Measurements from ENCODE around the gene C1orf159.
"Not testable (repeated sequence)": the region's sequence is repeated elsewhere in the genome, so short reads cannot be mapped to it uniquely, and the experiment has no call there.

The C1orf159 gene

GRCh38 chr1:1063945-1064831 lies 51.7 kb downstream of the C1orf159 start:
- DNase-seq = peak; percentile 74 to 86

- no peak for DNase-seq
Measured at GRCh38 chr1:1063261-1063944, 52.5 kb downstream of the C1orf159 start.

DNA sequence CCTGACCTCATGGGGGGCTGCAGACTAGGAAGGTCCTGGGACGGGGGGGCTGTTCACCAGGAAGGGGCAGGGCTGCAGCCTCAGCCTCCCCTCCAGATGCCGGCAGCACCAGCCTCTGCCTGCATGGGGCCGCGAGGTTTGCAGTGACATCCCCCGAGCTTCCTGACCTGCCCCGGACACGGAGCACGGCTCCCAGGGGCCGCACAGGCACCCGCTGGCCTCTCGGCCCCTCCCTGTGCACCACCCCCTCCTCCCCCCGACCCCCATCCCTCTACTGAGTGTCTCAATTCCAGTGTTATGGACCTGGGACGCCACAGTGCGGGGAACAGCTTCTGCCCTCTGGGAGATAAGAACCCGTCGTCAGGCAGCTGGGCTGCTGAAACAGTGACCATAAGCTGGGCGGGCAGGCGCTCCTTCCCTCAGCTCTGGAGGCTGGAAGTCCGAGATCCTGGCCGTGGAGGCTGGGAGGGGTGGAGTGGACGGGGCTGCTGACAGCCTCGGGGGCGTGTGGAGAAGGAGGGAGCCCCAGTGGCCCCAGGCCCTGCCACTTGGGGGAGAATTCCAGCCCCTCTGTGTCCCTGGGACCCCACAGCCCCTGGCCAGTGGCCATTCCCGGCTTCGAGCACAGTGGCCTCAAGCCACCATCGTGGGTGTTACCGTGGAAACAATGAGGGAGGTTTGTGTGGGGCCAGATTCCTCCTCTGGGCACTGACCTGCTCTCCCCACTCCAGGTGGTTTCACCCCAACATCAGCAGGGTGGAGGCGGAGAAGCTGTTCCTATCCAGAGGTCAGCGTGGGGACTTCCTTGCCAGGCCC lies 53.3 kb downstream of the C1orf159 start:
- no peak for DNase-seq

DNA sequence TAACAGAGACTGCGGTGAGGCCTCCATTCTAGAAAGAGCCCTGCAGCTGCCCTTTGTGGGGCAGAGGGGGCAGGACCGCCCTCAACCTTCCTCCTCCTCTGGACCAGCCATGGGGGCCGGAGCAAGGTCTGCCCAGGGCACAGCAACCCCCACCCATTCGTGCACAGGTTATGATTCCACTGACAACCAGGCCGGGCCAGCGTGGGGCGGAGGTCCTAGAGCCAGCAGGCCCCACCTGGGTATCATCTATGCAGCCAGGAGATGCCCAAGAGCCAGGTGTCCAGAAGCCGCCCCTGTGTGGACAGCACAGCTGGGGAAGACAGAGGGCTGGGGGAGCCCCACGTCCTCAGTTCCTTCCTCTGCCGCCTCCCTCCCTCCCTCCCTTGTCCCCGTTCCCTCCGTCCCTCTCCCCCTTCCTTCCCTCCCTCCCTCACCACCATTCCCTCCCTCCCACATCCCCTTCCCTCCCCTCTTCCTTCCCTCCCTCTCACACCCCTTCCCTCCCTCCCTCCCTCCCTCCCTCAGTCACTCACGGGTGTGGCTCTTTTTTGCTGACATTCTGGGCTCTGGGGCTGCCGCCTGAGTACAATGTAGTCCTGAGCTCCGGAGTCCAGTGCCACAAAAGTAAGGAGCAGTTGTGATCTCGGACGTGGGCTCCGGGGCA lies 54.1 kb downstream of the C1orf159 start:
- DNase-seq = no peak

DNA sequence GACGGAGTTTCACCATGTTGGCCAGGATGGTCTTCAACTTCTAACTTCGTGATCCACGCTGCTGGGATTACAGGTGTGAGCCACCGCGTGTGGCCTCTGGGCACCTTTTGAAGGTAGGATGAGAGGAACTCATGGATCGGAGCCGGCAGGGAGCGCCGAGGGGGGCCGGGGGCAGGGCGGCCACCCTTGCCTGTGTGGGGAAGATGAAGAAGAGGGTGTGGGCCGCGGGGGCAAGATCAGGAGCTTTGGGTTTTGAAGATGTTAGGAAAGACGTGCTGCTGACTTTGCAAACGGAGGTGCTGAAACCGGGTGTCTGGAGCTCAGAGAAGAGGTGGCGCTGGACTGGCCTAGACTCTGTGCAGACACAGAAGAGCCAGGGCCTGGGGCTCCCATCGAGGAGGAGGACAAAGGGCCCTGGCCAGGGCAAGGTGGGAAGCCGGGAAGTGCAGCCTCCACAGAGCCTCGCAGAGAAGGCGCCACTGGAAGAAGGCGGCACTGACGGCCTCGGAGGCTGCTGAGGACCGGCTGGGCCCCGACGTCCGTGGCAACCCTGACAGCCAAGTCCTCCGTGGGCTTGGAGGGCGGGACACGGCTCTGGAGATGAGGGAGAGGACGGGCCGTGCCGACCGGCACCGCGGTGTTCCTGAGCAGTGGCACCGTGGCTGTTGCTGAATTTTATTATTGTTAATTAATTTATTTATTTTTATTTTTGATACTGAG lies 55.4 kb downstream of the C1orf159 start:
- no peak for DNase-seq

DNA sequence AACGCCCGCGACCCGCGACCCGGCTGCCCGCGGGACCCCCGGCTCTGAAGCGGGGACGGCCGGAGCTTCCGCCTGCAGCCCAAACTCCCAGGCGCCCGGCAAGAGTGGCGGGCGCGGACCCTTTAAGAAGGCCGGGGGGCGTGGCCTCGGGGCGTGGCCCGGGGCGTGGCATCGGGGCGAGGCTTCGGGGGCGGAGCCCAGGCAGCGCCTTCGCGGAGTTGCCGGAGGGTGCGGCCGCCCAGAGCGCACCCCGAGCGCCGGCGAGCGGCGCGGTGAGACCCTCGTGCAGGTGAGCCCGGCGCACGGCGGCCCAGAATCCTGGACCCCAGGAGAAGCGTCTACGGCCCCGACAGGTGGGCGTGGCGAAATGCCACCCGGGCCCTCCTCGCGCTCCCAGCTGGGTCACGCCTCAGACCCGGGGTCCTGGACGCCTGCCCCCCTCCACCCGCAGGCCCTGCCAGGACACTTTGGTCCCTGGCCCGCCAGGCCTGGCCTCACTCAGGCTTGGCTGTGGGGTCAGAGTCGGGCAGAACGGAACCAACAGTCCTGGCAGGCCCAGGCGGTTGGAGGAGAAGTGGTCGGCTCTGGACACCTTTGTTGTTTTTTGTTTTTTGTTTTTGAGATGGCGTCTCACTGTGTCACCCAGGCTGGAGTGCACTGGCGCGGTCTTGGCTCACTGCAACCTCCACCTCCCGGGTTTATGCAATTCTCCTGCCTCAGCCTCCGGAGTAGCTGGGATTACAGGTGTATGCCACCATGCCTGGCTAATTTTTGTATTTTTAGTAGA lies 56.2 kb downstream of the C1orf159 start:
- peak; percentile 89 to 91 for DNase-seq

DNA sequence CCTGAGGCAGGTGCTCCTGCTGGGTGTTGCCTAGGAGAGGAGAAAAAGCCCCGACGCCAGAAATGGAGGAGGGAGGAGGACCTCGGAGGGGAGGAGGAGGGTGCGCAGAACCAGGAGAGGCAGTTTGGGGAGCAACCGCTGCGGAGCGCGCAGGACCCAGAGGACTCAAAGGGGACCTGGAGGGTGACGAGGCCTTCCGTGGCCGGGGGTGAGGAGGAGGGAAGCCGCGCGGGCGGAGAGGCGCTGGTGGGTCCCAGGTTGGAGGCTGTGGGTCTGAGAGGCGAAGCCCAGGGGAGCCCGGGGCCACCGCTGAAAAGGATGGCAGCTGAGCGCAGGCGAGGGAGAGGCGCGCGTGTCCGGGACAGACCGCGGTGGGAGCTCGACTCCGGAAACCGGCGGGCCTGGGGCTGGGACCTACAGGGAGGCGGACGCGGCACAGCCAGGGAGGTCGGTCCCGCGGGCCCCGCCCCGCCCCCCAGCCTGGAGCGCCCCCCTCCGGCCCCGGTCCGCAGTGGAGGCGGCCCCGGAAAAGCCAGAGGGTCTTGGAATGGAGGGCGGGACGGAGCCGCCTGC lies 56.9 kb downstream of the C1orf159 start:
- DNase-seq = no peak

DNA sequence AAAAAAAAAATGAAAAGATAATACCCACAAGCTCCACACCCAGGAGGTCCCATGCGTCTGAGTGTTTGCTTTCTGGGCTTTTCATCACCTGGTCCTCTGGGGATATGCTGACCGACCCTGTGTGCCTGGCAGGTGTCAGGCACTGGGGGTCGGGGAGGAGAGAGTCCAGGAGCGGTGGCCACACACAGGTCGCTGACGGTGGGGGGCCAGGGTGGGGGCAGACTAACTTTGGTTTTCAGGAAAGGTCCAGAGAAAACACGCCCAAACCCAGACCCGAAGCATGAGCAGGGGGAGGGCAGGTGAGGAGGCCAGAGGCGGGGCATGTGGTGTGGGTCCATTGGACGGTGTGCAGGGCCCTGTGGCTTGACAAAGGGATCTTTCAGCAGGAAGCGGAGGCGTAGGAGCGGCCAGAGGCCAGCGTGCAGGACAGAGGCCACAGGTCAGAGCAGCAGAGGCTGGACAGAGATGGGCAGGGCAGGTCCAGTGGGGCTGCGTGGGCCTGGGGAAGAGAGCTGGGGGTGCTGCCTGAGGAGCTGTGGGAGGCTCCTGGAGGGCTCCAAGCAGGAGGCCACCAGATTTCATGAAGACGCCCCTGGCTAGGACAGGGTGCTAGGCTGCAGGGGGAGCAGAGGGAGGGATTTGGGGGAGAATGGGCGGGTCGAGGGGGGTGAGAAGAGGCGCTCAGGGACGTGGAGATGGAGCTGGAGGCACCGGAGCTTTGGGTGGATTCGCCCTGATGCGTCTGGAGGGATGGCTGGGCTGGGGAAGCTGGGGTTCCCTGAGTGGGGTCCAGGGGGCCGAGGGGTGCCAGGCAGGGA lies 57.6 kb downstream of the C1orf159 start:
- no peak for DNase-seq

GRCh38 chr1:1057769-1058087 lies 58.2 kb downstream of the C1orf159 start:
- not testable (repeated sequence) for DNase-seq

- no peak for DNase-seq
Measured at GRCh38 chr1:1055841-1056736, 59.8 kb downstream of the C1orf159 start.

DNA sequence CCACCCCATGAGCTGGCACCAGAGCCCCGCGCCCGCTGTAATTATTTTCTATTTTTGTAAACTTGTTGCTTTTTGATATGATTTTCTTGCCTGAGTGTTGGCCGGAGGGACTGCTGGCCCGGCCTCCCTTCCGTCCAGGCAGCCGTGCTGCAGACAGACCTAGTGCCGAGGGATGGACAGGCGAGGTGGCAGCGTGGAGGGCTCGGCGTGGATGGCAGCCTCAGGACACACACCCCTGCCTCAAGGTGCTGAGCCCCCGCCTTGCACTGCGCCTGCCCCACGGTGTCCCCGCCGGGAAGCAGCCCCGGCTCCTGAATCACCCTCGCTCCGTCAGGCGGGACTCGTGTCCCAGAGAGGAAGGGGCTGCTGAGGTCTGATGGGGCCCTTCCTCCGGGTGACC lies 60.9 kb downstream of the C1orf159 start:
- no peak for DNase-seq

DNA sequence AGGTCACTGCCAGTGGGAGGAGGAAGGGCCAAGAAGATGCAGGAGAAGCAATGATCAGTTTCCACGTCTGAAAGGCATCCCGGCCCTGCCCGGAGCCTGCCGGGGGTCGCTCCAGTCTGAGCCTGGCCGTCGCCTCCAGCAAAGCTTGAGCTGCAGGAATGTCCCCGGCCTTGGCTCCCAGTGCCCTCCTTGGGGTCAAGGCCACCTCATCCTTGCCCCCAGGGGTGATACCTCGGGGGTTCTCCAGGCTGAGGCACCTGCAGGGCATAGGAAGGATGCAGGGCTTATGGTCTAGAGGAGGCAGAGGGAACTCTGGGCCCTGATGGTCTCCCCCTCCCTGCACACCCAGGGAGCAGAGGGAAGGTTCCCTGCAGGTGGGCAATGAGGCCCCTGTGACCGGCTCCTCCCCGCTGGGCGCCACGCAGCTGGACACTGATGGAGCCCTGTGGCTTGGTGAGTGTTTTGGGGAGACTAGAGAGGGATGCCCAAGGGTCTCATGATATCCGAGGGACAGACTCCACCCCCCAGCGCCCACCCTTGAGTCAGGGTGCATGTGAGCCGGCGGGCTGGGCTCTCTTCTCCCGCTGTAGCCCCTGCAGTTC lies 61.7 kb downstream of the C1orf159 start:
- no peak for DNase-seq

- no peak for DNase-seq
Measured at GRCh38 chr1:1053682-1054081, 62.2 kb downstream of the C1orf159 start.

DNA sequence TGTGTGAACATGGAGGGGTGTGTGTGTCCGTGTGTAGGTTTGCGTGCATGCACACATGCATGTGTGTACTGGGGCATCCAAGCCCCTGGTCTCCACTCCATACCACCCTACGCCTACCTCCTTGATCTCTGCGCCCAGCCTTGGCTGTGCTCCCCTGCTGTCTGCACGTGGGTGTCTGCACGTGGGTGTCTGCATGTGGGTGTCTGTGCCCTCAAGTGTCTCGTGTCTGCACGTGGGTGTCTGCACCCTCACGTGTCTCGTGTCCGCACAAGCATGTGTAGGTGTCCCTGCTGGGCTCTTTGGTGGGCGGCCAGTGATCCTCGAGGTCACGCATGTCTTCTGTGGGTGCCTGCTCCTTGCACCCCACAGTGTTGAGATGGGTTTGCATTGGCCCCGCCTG lies 62.9 kb downstream of the C1orf159 start:
- no peak for DNase-seq

DNA sequence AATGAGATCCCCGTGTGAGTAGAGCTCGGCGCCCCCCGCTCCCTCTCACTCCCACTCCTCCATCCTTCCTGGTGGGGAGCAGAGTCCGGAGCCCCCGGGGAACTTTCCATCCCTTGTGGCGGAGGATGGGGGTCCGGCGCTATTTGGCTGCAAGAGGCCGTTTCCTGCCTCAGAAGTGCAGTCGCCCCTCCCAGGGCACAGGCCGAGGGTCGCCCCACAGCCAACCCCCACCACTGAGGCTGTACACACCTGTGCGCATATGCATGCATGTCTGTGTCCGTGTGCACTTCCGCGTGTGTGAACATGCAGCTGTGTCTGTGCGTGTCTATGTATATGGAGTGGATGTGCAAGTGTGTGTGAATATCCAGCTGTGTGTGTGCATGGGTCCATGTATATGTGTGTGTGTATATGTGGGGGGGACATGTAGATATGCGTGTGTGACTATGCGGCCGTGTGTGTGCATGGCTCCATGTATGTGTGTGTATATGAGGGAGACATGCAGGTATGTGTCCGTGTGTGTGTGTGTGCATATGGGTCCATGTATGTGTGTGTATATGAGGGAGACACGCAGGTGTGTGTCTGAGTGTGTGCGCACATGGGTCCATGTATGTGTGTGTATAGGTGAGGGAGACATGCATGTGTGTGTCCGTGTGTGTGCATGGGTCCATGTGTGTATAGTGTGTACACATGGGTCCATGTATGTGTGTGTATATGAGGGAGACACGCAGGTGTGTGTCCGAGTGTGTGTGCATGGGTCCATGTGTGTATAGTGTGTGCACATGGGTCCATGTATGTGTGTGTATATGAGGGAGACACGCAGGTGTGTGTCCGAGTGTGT lies 63.7 kb downstream of the C1orf159 start:
- DNase-seq = no peak

DNA sequence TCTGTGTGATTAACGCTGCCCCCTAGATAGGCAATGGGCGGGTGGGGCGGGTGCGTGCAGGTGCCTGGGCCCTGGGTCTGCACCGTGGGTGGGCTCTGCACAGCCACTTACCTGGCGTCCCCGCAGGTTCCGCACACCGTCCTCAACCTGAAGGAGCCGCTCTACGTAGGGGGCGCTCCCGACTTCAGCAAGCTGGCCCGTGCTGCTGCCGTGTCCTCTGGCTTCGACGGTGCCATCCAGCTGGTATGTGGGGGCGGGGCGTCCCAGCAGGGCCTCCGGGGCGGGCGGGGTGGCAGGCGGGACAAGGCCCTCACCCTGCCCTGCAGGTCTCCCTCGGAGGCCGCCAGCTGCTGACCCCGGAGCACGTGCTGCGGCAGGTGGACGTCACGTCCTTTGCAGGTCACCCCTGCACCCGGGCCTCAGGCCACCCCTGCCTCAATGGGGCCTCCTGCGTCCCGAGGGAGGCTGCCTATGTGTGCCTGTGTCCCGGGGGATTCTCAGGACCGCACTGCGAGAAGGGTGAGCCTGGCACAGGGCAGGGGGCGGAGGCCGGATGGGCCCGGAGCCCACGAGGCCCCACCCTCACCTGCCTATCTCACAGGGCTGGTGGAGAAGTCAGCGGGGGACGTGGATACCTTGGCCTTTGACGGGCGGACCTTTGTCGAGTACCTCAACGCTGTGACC lies 64.6 kb downstream of the C1orf159 start:
- no peak for DNase-seq

- no peak for DNase-seq
Measured at GRCh38 chr1:1050577-1051052, 65.3 kb downstream of the C1orf159 start.

All from CD4-positive, alpha-beta T cell treated with Interleukin-1 beta for 1 hour (primary cell).